Upper lobe of right lung (tissue), 1 donor: Measurements from ENCODE around the gene FBF1. TPM values are rescaled to one million over a fixed set of nuclear protein-coding genes. Genes with fewer than 3 reads are reported as not detected.

Source experiments
- ATAC-seq: fragments of 200-7000 bp; cut with Tn5 transposase; one replicate; pipeline ENCODE4 v1.9.1; 2020; ENCODE audit warnings: mild to moderate bottlenecking, moderate library complexity
- DNase-seq: peaks from one replicate; pipeline ENCODE4 v3.0.0-alpha.2; 2020
- H3K27ac ChIP-seq: fragments of 200-600 bp; one replicate; pipeline ENCODE4 v1.8.0; 2022
- H3K27me3 ChIP-seq: fragments of 200-600 bp; one replicate; pipeline ENCODE4 v1.8.0; 2022; ENCODE audit warnings: mild to moderate bottlenecking
- H3K36me3 ChIP-seq: fragments of 200-600 bp; one replicate; pipeline ENCODE4 v1.8.0; 2022
- H3K4me1 ChIP-seq: fragments of 200-600 bp; one replicate; pipeline ENCODE4 v1.8.0; 2022
- H3K4me3 ChIP-seq: fragments of 200-600 bp; one replicate; pipeline ENCODE4 v1.8.0; 2022; ENCODE audit warnings: mild to moderate bottlenecking
- H3K9me3 ChIP-seq: fragments of 200-600 bp; one replicate; pipeline ENCODE4 v1.8.0; 2022
- CTCF ChIP-seq: fragments of 200-600 bp; IDR thresholded peaks from one replicate; pipeline ENCODE4 v1.8.0; 2022; ENCODE audit warnings: antibody characterized with exemption
- intact Hi-C: fragments of 100-400 bp; cut with DNase I; formaldehyde crosslinking; loops from one replicate; pipeline ENCODE4 v1.11.0; 2022
- total RNA-seq: library from RNA; stranded (reverse); fragmentation: NEBNext Ultra II Directional; extraction: Animal tissue kit (Norgen Biotek cat#: 25700); gene quantifications from one replicate; pipeline ENCODE4 v1.2.1, GENCODE V29; 2021
- donor health status: DM: no; HTN: yes; CAD: no; lungs with severe emphysema.

FBF1 gene
- total RNA-seq, 1 donor from 2014 or later, result 11.3 TPM

- peaks cover 10% of the 10 kb centered on the region for H3K4me1 ChIP-seq
- H3K27me3 ChIP-seq, result no peaks in the 10 kb centered on the region
- H3K36me3 ChIP-seq, result peaks cover 34% of the 10 kb centered on the region
- TF ChIP-seq CTCF, result no peak
- intact Hi-C loops, result no loop called here
- DNase-seq (no peak), ATAC-seq (no peak)
- no peak overlapping the region for H3K4me3 ChIP-seq
- H3K27ac ChIP-seq, result no peak overlapping the region
- no peaks in the 10 kb centered on the region for H3K9me3 ChIP-seq
Observed at GRCh38 chr17:75959839-75960511, 19.1 kb upstream of the FBF1 start.

- Histone ChIP-seq H3K9me3 (no peaks in the 10 kb centered on the region), H3K4me1 (peaks cover 10% of the 10 kb centered on the region), H3K27ac (no peak overlapping the region), H3K36me3 (peaks cover 38% of the 10 kb centered on the region), H3K4me3 (no peak overlapping the region), H3K27me3 (no peaks in the 10 kb centered on the region)
- ATAC-seq, result no peak
- TF ChIP-seq CTCF, result no peak
- intact Hi-C loops, result no loop called here
- DNase-seq, result no peak
Observed at GRCh38 chr17:75959051-75959838, 18.4 kb upstream of the FBF1 start.

GRCh38 chr17:75950855-75951554, 10.2 kb upstream of the FBF1 start:
- Histone ChIP-seq H3K36me3 (peaks cover 96% of the 10 kb centered on the region), H3K9me3 (no peaks in the 10 kb centered on the region), H3K4me1 (no peaks in the 10 kb centered on the region), H3K4me3 (no peak overlapping the region), H3K27ac (no peak overlapping the region), H3K27me3 (no peaks in the 10 kb centered on the region)
- DNase-seq (no peak), ATAC-seq (no peak)
- intact Hi-C loops, result no loop called here
- TF ChIP-seq CTCF, result no peak

- no peak for TF ChIP-seq CTCF
- no peak overlapping the region for H3K4me3 ChIP-seq
- no peaks in the 10 kb centered on the region for H3K27me3 ChIP-seq
- ATAC-seq (no peak), DNase-seq (no peak)
- H3K36me3 ChIP-seq, result peaks cover 96% of the 10 kb centered on the region
- H3K4me1 ChIP-seq, result no peaks in the 10 kb centered on the region
- H3K27ac ChIP-seq, result no peak overlapping the region
- H3K9me3 ChIP-seq, result no peaks in the 10 kb centered on the region
- intact Hi-C loops, result no loop called here
Observed at GRCh38 chr17:75950421-75950820, 9.6 kb upstream of the FBF1 start.

- ATAC-seq, result no peak
Observed at GRCh38 chr17:75945211-75945610, 4.4 kb upstream of the FBF1 start.

More at GRCh38 chr17:75945211-75945610, 4.4 kb upstream of the FBF1 start:
- DNase-seq, result no peak
- no peaks in the 10 kb centered on the region for H3K9me3 ChIP-seq
- H3K36me3 ChIP-seq, result peaks cover 57% of the 10 kb centered on the region
- no peak overlapping the region for H3K4me3 ChIP-seq
- intact Hi-C loops, result no loop called here
- H3K27me3 ChIP-seq, result no peaks in the 10 kb centered on the region
- H3K4me1 ChIP-seq, result peaks cover 2% of the 10 kb centered on the region
- TF ChIP-seq CTCF, result no peak
- H3K27ac ChIP-seq, result no peak overlapping the region
